Body of pancreas (tissue), 4 donors: ENCODE data around the gene C9orf72. TPM values are rescaled to one million over a fixed set of nuclear protein-coding genes. Genes with fewer than 3 reads are reported as not detected.

Experiments used
- ATAC-seq: fragments of 150-250 bp; one replicate; pipeline ENCODE4 v1.9.1; 2016
- DNase-seq, 4 donors: peaks; one replicate each; pipeline ENCODE4 v3.0.0-alpha.2; 2019
- H3K27ac ChIP-seq, 4 donors: fragments of 200-600 bp; sonication (generic); 1 replicate in 3 of 4; 2 replicates in 1 of 4; pipeline versions ENCODE4 v1.5.1 to v1.6.1; 2016 to 2019; ENCODE audit warnings: mild to moderate bottlenecking in 1 of 4, mixed read lengths in 1 of 4, moderate library complexity in 1 of 4
- H3K27me3 ChIP-seq, 2 donors: fragments of 200-600 bp; sonication (generic); one replicate each; pipeline ENCODE4 v1.6.0; 2016; ENCODE audit warnings: mild to moderate bottlenecking in 1 of 2
- H3K36me3 ChIP-seq, 2 donors: fragments of 200-600 bp; sonication (generic); replicated peaks in 1 of 2; 2 replicates each; pipeline ENCODE4 v1.5.1; 2016; ENCODE audit warnings: low read depth in 2 of 2; ENCODE audit not compliant: insufficient read depth in 1 of 2
- H3K4me1 ChIP-seq: fragments of 200-600 bp; sonication (generic); one replicate; pipeline ENCODE4 v1.6.0; 2016
- H3K4me3 ChIP-seq, 2 donors: fragments of 200-600 bp; sonication (generic); 1 replicate in 1 of 2; 2 replicates in 1 of 2; pipeline ENCODE4 v1.5.1; 2016 to 2019
- H3K9me3 ChIP-seq, 3 donors: fragments of 200-600 bp; sonication (generic); 1 replicate in 2 of 3; 2 replicates in 1 of 3; pipeline ENCODE4 v1.5.1; 2016
- CTCF ChIP-seq, 7 experiments: fragments of 450-650 bp in 4 of 7; fragments of 200-600 bp in 3 of 7; sonication (generic) in 3 of 7; IDR thresholded peaks; one replicate each; pipeline ENCODE4 v1.5.1; 2016 to 2019; ENCODE audit warnings: antibody characterized with exemption in 7 of 7
- POLR2A ChIP-seq, 3 donors: fragments of 450-650 bp; IDR thresholded peaks; one replicate each; pipeline ENCODE4 v1.6.1; 2016; ENCODE audit warnings: antibody characterized with exemption in 3 of 3, mild to moderate bottlenecking in 2 of 3
- WGBS, 2 donors: methylation state at CpG; one replicate each; pipeline ENCODE4 v1.1.5; 2017; 5-methylcytosine and 5-hydroxymethylcytosine counted together
- intact Hi-C: fragments of 100-400 bp; cut with DNase I; formaldehyde crosslinking; loops from one replicate; pipeline ENCODE4 v1.15.1; 2023
- total RNA-seq, 2 donors: library from RNA; depleted of rRNA; stranded (reverse); fragments of >200 nt; gene quantifications; one replicate each; pipeline ENCODE4 v1.1.0, GENCODE V29; 2016

The C9orf72 gene
- total RNA-seq, 2 donors from 2014 or later: 13.5 to 20.5 TPM

DNA sequence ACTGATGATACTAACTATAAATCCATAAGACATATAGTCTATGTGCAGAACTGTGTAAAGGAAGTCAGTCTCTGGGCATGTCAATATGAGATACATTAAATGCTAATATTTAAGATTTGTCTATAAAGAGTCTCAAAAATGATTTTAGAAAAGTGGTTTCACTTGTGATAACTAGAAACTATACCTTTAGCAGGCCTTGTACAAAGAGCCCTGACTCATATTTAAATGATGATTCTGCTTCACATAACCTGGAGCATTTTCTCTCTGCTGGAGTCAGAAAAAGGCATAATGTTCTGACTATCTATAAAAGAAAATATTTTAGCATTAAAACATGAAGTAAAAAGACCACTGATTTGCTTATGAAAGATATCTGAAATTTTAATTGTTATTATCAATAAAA, 15.0 kb downstream of the C9orf72 start:
- Histone ChIP-seq H3K4me3 (no peak overlapping the region), H3K36me3 (peaks cover 0 to 18% of the 10 kb centered on the region in 2 donors), H3K27ac (no peak overlapping the region), H3K9me3 (no peaks in the 10 kb centered on the region), H3K27me3 (no peaks in the 10 kb centered on the region), H3K4me1 (no peaks in the 10 kb centered on the region)
- ATAC-seq (no peak), DNase-seq (no peak)
- no peak for TF ChIP-seq POLR2A (IDR thresholded peaks at IDR 0.05)
- TF ChIP-seq CTCF (IDR thresholded peaks at IDR 0.05): no peak
- intact Hi-C loops: no loop called here

GRCh38 chr9:27556470-27556869, 16.8 kb downstream of the C9orf72 start:
- peaks cover 0 to 18% of the 10 kb centered on the region in 2 donors for H3K36me3 ChIP-seq
- intact Hi-C loops: no loop called here

DNA sequence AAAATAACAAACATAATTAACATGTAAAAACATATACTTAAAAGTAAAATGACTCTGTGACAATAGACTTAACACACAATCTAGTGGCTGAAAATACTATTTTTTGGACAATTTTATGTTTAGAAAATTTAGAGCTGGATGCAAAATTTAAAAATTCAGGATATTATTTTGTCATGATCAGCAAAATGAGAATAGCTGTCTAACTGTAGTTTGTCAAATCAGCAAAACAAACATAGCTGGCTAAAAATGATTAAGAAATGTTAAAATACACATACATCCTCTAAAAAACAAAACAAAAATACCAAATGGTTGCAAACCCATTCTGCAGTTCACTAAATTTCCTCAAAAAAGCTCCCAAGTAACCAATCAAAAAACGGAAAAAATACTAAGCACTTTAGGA, 18.6 kb downstream of the C9orf72 start:
- DNase-seq: no peak
- intact Hi-C loops: no loop called here
- no peaks in the 10 kb centered on the region for H3K4me1 ChIP-seq
- no peaks in the 10 kb centered on the region for H3K9me3 ChIP-seq
- WGBS, 2 donors: 85 to 86% methylated on average over 1 of the region's 1 CpG
- H3K27me3 ChIP-seq: no peaks in the 10 kb centered on the region
- no peak overlapping the region for H3K4me3 ChIP-seq
- TF ChIP-seq CTCF (IDR thresholded peaks at IDR 0.05) (no peak), POLR2A (IDR thresholded peaks at IDR 0.05) (no peak)
- no peak overlapping the region for H3K27ac ChIP-seq
- no peak for ATAC-seq
- peaks cover 0 to 10% of the 10 kb centered on the region in 2 donors for H3K36me3 ChIP-seq

More at GRCh38 chr9:27556470-27556869, 16.8 kb downstream of the C9orf72 start:
- Histone ChIP-seq H3K27ac (no peak overlapping the region), H3K4me3 (no peak overlapping the region), H3K4me1 (no peaks in the 10 kb centered on the region), H3K9me3 (no peaks in the 10 kb centered on the region), H3K27me3 (no peaks in the 10 kb centered on the region)
- ATAC-seq (no peak), DNase-seq (no peak)
- TF ChIP-seq CTCF (IDR thresholded peaks at IDR 0.05): no peak
- TF ChIP-seq POLR2A (IDR thresholded peaks at IDR 0.05): no peak
- 91 to 92% methylated on average over 8 of the region's 8 CpGs for WGBS, 2 donors

DNA sequence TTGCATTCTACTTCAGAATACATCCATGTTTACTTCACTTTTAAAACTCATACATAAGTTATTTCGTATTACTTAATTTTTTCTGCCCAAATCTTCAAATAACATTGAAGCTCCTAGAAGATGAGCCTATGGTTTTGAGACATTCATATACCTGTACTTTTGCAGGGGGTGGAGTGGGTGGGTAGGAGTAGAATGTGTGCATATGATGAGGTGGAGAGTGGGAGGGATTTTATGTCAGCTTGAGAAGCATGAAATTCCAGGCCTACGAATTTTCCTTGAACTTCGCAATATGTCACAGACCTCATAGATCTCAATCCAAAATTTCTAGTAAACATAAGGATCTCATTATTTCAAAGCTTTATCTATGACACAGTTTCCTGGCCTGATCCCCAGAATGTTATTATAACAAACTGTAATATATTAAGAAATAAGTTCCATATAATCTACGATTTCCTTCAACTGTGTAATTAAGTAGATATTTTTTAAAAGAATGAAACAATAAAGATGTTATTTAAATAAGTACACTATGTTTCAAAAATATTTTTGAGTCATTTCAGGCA, 24.0 kb downstream of the C9orf72 start:
- intact Hi-C loops: no loop called here
- no peak for DNase-seq
- TF ChIP-seq CTCF (IDR thresholded peaks at IDR 0.05) (no peak), POLR2A (IDR thresholded peaks at IDR 0.05) (no peak)
- WGBS, 2 donors: 75 to 82% methylated on average over 4 of the region's 4 CpGs
- Histone ChIP-seq H3K9me3 (no peaks in the 10 kb centered on the region), H3K4me3 (no peak overlapping the region), H3K27me3 (no peaks in the 10 kb centered on the region), H3K36me3 (peaks cover 0 to 10% of the 10 kb centered on the region in 2 donors), H3K27ac (no peak overlapping the region), H3K4me1 (peaks cover 5% of the 10 kb centered on the region)
- no peak for ATAC-seq

- 33 to 38% methylated on average over 10 of the region's 10 CpGs for WGBS, 2 donors
- peak overlapping the region in 1 of 4 donors; percentile 46 for H3K27ac ChIP-seq
- H3K9me3 ChIP-seq: no peaks in the 10 kb centered on the region
- no peaks in the 10 kb centered on the region for H3K27me3 ChIP-seq
- peak in 1 of 4 donors; percentile 18 for DNase-seq
- intact Hi-C loops: no loop called here
- H3K36me3 ChIP-seq: peaks cover 0 to 8% of the 10 kb centered on the region in 2 donors
- TF ChIP-seq POLR2A (IDR thresholded peaks at IDR 0.05) (no peak), CTCF (IDR thresholded peaks at IDR 0.05) (peak in 6 of 7 experiments; percentile 30 to 76 (median 66))
- no peak overlapping the region for H3K4me3 ChIP-seq
- H3K4me1 ChIP-seq: peaks cover 5% of the 10 kb centered on the region
- ATAC-seq: peak; percentile 79
Observed at GRCh38 chr9:27548055-27548741, 25.1 kb downstream of the C9orf72 start.
